Thymus (tissue), 11 donors: ENCODE measurements around the gene CTSE. TPM values are rescaled to one million over a fixed set of nuclear protein-coding genes. Genes with fewer than 3 reads are reported as not detected.

ENCODE experiments used
- DNase-seq, 9 donors: peaks; one replicate each; pipeline ENCODE4 v3.0.0-alpha.2; 2013; ENCODE audit warnings: low spot score in 9 of 9, low read depth in 6 of 9, missing footprints in 1 of 9
- H3K27ac ChIP-seq, 2 donors: one replicate each; pipeline ENCODE4 v1.5.1; 2013; ENCODE audit warnings: control low read depth in 1 of 2, low read depth in 1 of 2, low read length in 1 of 2, mild to moderate bottlenecking in 1 of 2, moderate library complexity in 1 of 2
- H3K27me3 ChIP-seq, 2 donors: one replicate each; pipeline ENCODE4 v1.5.1; 2013; ENCODE audit warnings: low read length in 1 of 2; ENCODE audit not compliant: control insufficient read depth in 2 of 2, insufficient read depth in 1 of 2
- H3K36me3 ChIP-seq, 2 donors: one replicate each; pipeline ENCODE4 v1.5.1; 2013; ENCODE audit warnings: low read length in 1 of 2, mild to moderate bottlenecking in 1 of 2, moderate library complexity in 1 of 2; ENCODE audit not compliant: control insufficient read depth in 2 of 2, insufficient read depth in 2 of 2
- H3K4me1 ChIP-seq, 2 donors: one replicate each; pipeline ENCODE4 v1.5.1; 2013; ENCODE audit warnings: low read length in 2 of 2; ENCODE audit not compliant: control insufficient read depth in 2 of 2, insufficient read depth in 2 of 2
- H3K4me3 ChIP-seq, 2 donors: one replicate each; pipeline ENCODE4 v1.5.1; 2013; ENCODE audit warnings: low read length in 2 of 2, control low read depth in 1 of 2, mild to moderate bottlenecking in 1 of 2
- H3K9me3 ChIP-seq, 2 donors: one replicate each; pipeline ENCODE4 v1.5.1; 2013; ENCODE audit warnings: low read length in 1 of 2, mild to moderate bottlenecking in 1 of 2; ENCODE audit not compliant: control insufficient read depth in 2 of 2, insufficient read depth in 1 of 2
- WGBS: extraction: QIAGEN DNeasy Blood & Tissue Kit; methylation state at CpG from one replicate; pipeline ENCODE4 v1.1.7; 2013; 5-methylcytosine and 5-hydroxymethylcytosine counted together
- polyA plus RNA-seq: library from polyadenylated mRNA; stranded (reverse); fragments of 200-250 nt; gene quantifications from one replicate; pipeline ENCODE4 v1.2.3, GENCODE V29; 2013
- total RNA-seq: library from RNA; stranded (reverse); fragments of 120-200 nt; gene quantifications from one replicate; pipeline ENCODE4 v1.2.4, GENCODE V29; 2013
- donor health status: healthy.

Gene CTSE
- total and polyA plus RNA-seq, 2 donors: 1.4 to 3.1 TPM

DNA sequence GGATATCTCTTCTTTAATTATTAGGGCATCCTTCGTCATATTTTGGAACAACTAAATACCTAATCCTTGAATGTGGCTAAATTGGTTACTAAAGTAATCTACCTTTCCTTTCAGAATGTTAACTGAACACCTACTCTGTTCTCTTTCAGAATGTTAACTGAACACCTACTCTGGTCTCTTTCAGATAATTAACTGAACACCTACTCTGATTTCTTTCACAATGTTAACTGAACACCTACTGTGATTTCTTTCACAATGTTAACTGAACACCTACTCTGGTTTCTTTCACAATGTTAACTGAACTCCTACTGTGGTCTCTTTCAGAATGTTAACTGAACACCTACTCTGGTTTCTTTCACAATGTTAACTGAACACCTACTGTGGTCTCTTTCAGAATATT is 42.4 kb downstream of the CTSE start:
- peaks cover 0 to 5% of the 10 kb centered on the region in 2 donors for H3K9me3 ChIP-seq
- 93% methylated on average over 1 of the region's 1 CpG for WGBS
- H3K27me3 ChIP-seq: no peaks in the 10 kb centered on the region
- H3K27ac ChIP-seq: no peak overlapping the region
- no peaks in the 10 kb centered on the region for H3K4me1 ChIP-seq
- no peak overlapping the region for H3K4me3 ChIP-seq
- no peak for DNase-seq
- H3K36me3 ChIP-seq: no peaks in the 10 kb centered on the region

DNA sequence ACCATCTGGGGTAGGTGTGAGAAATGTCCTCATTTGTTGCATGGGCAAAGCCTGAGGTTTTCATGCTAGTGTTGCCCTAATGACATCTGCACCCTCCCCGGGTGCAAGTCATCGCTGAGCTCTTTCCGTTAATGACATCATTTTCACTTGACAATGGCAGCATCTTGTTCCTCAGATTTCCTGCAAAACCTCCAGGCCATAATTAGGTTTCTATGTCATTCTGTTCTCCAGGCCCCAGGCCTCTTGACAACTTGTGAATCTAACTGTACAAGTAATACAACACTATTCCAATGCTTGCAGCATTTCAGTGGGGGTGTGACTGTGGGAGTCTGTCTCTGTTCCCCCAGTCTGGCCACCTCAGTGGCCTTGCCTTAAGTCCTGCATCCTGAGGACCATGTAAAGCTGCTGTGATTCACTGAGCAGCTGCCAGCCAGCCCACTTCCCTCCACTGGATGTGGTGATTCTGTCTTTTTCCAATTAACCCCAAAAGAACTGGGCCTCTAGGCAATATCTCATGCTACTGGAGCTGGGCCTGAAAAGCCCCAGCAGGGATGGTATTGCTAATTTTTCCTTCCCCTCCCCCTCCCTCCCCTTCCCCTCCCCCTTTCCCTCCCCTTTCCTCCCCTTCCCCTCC is 43.3 kb downstream of the CTSE start:
- Histone ChIP-seq H3K4me3 (no peak overlapping the region), H3K36me3 (no peaks in the 10 kb centered on the region), H3K27me3 (no peaks in the 10 kb centered on the region), H3K27ac (no peak overlapping the region), H3K9me3 (peaks cover 0 to 5% of the 10 kb centered on the region in 2 donors), H3K4me1 (no peaks in the 10 kb centered on the region)
- DNase-seq: no peak
- WGBS: 90% methylated on average over 3 of the region's 3 CpGs

DNA sequence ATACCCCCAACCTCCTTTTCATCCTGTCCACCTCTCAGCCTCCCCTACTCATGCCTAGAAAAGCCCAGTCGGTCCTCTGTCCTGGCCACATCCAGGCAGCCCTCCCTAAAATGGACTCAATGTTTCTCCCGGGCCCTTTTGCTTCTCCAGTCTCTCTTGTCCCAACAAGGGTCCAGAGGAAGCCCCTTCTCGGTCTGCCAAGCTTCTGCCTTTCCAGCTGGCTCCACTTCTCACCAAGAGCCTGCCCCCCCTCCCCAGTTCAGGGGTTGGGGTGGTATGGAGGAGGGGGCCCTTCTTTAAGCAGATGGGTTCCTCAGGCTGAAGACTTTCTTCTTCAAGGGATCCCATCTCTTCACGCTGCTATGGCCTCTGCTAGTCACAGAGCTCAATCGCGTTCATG is 44.4 kb downstream of the CTSE start:
- Histone ChIP-seq H3K4me1 (no peaks in the 10 kb centered on the region), H3K27me3 (no peaks in the 10 kb centered on the region), H3K9me3 (peaks cover 0 to 5% of the 10 kb centered on the region in 2 donors), H3K4me3 (no peak overlapping the region), H3K27ac (no peak overlapping the region), H3K36me3 (no peaks in the 10 kb centered on the region)
- DNase-seq: no peak
- 94% methylated on average over 6 of the region's 6 CpGs for WGBS

DNA sequence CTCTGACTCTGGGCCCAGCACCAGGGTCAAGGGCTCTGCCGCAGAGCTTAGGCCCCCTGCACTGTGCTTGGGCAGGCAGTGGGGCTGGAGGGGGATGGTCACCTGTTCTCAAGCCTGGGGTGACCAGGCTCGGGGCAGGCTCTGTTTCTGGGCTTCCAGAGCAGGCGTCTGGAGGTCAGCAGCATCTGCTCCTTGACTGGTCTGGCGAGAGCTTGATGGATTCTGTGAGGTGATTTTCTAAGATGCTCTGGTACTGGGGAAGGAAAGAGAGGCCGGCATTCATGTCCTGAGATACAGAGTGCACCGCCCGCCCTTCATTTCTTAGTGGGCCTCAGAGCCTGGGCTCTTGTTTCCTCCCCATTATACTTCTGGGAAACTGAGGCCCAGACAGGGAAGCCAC is 45.0 kb downstream of the CTSE start:
- no peaks in the 10 kb centered on the region for H3K9me3 ChIP-seq
- 87% methylated on average over 7 of the region's 7 CpGs for WGBS
- H3K27ac ChIP-seq: no peak overlapping the region
- H3K4me3 ChIP-seq: no peak overlapping the region
- no peak for DNase-seq
- H3K27me3 ChIP-seq: no peaks in the 10 kb centered on the region
- no peaks in the 10 kb centered on the region for H3K4me1 ChIP-seq
- no peaks in the 10 kb centered on the region for H3K36me3 ChIP-seq

DNA sequence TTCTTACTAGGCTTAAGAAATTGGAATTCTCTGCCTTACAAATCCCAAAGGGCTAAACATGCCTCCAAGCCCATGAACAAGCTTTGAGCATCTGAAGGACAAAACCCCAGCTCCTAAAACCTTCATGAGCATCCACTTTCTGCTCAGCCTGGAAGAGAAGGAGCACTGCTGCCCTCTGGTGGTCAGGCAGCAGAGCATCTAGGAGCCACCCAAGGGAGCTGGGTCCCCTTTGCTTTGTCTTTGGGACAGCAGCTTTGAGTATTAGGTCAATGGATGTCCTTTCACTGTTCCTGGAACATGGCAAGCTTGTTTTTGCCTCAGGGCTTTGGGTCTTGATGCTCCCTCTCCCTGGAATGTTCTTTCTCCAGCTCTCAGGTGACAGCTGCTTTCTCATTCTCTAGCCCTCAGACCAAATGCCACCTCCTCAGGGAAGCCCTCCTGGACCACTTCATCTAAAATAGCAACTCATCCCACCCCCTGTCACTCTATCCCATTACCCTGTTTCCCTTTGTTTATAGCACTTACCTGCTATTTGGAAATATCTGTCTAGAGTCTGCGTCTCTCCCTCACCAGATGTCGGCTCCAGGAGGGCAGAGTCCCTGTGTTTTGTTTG is 46.2 kb downstream of the CTSE start:
- Histone ChIP-seq H3K4me3 (no peak overlapping the region), H3K36me3 (no peaks in the 10 kb centered on the region), H3K9me3 (no peaks in the 10 kb centered on the region), H3K4me1 (no peaks in the 10 kb centered on the region), H3K27me3 (no peaks in the 10 kb centered on the region), H3K27ac (no peak overlapping the region)
- peak; percentile 40 to 87 (median 72) for DNase-seq
- 77% methylated on average over 2 of the region's 2 CpGs for WGBS

DNA sequence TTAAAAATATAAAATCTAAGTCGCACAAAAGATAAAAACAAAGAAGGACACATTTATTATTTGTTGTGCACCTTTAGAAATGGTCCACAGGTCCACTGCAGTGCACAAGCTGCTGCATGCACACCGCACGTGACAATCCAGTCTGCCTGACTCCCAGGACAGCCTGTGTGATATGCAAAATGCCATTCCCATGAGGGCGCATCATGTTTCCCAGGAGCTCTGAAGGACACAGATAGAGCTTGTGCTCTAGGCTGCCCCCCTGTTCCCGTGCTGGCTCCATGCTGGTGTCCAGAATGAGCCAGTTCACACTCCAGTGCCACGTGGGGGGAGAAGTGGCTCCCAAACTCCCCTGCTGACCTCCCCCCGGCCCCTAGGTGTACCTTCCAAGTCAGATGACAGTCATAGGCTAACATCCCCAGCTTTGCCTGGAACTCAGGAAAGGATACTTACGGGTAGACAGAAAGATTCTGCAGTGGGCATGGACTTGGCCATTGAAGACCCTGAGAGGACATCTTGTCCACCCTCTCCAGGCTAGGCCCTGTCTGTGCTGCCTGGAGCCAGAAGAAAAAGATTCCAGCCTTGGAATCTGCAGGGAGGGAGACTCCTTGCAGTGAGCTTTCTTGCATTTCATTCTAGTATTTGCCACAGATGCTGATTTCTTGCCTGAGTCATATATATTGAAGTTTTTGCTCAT is 46.8 kb downstream of the CTSE start:
- no peaks in the 10 kb centered on the region for H3K27me3 ChIP-seq
- WGBS: 84% methylated on average over 8 of the region's 8 CpGs
- H3K4me3 ChIP-seq: no peak overlapping the region
- no peak for DNase-seq
- H3K4me1 ChIP-seq: no peaks in the 10 kb centered on the region
- H3K27ac ChIP-seq: no peak overlapping the region
- H3K9me3 ChIP-seq: no peaks in the 10 kb centered on the region
- no peaks in the 10 kb centered on the region for H3K36me3 ChIP-seq

DNA sequence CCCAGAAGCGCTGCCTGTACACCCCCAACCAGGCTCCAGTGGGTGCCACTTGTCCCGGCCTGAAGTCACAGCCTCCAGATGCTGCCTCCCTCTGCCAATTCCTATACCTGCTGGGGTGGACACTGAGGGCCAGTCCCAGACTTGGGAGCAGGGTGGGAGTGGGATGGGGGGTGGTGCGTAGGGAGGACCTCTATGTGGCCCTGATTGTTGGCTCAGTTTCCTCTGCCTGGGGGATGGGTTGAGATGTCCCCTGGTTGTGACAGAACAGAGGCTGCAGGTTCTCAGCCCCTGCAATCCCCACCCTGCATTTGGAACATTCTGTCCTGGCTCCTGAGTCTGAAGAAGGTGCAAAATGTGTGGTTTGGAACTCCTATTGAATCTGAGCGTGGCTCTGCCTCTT is 47.7 kb downstream of the CTSE start:
- no peak for DNase-seq
- H3K4me3 ChIP-seq: no peak overlapping the region
- no peaks in the 10 kb centered on the region for H3K4me1 ChIP-seq
- WGBS: 93% methylated on average over 4 of the region's 4 CpGs
- no peaks in the 10 kb centered on the region for H3K27me3 ChIP-seq
- H3K27ac ChIP-seq: no peak overlapping the region
- no peaks in the 10 kb centered on the region for H3K36me3 ChIP-seq
- H3K9me3 ChIP-seq: no peaks in the 10 kb centered on the region

DNA sequence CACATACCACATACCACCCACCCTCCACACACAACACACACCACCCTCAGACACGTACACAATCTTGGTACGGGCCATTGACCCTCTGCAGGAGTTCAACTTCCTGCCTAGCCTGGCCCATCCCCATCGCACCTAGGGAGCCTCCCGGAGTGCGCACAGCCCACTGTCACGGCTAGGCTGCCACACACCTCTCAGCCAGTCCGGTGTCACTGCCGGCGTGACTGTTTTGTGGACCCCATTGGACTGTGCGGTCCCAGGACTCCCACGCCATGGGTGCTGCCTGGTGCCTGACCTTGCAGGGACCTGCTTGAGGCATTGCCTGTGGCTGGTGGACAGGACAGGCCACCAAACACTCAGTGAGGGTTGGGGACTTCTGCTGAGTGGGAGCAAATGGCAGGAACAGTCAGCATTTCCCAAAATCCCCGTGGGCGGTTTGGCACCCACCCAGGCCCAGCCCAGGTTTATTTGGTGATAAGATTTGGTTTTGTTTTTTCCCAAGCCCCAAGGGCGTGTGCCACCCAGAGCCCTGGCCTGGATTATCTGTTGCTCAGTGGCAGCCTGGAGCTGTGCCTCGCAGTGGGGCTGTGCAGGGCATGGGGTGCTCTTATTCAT is 48.2 kb downstream of the CTSE start:
- WGBS: 95% methylated on average over 15 of the region's 15 CpGs
- Histone ChIP-seq H3K4me1 (no peaks in the 10 kb centered on the region), H3K4me3 (no peak overlapping the region), H3K27me3 (no peaks in the 10 kb centered on the region), H3K36me3 (no peaks in the 10 kb centered on the region), H3K27ac (no peak overlapping the region), H3K9me3 (no peaks in the 10 kb centered on the region)
- no peak for DNase-seq

DNA sequence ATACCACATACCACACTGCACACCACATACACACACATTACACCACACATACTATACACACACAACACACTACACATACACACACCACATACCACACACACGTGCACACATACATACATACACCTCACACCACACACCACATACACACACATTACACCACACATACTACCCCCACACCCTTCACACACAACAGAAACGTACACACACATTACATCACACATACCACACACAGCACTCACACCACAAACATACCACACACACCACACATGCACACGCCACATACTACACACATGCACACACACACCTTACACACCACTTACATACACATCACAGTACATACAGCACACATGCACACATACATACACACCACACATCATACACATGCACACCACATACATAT is 49.0 kb downstream of the CTSE start:
- no peaks in the 10 kb centered on the region for H3K9me3 ChIP-seq
- no peaks in the 10 kb centered on the region for H3K36me3 ChIP-seq
- no peak overlapping the region for H3K27ac ChIP-seq
- no peak overlapping the region for H3K4me3 ChIP-seq
- H3K4me1 ChIP-seq: no peaks in the 10 kb centered on the region
- WGBS: 95% methylated on average over 3 of the region's 3 CpGs
- no peak for DNase-seq
- H3K27me3 ChIP-seq: no peaks in the 10 kb centered on the region
